HFFc6 (cell line): ENCODE data around the gene CDK4. TPM values are rescaled to one million over a fixed set of nuclear protein-coding genes. Genes with fewer than 3 reads are reported as not detected.

Source experiments
- DNase-seq: peaks from one replicate; pipeline ENCODE4 v3.0.0-alpha.2; 2018
- H3K27ac Mint-ChIP-seq: 2 replicates; pipeline ENCODE4 v1.8.0; 2020; ENCODE audit warnings: mild to moderate bottlenecking, mixed read lengths
- H3K27me3 Mint-ChIP-seq: 2 replicates; pipeline ENCODE4 v1.8.0; 2021; ENCODE audit warnings: mild to moderate bottlenecking, moderate library complexity, mixed read lengths; ENCODE audit not compliant: insufficient read depth
- H3K36me3 Mint-ChIP-seq: 2 replicates; pipeline ENCODE4 v1.8.0; 2021; ENCODE audit warnings: low read depth, mixed read lengths
- H3K4me1 Mint-ChIP-seq: 2 replicates; pipeline ENCODE4 v1.8.0; 2020; ENCODE audit warnings: low read depth, mixed read lengths
- H3K4me3 Mint-ChIP-seq: 2 replicates; pipeline ENCODE4 v1.8.0; 2020; ENCODE audit warnings: mild to moderate bottlenecking, moderate library complexity, mixed read lengths
- H3K9me3 Mint-ChIP-seq: 2 replicates; pipeline ENCODE4 v1.8.0; 2020; ENCODE audit warnings: mild to moderate bottlenecking, mixed read lengths
- total RNA-seq, 6 experiments: library from RNA; stranded (reverse); fragmentation: NEBNext Ultra II Directional; extraction: Animal tissue kit (Norgen Biotek cat#: 25700); gene quantifications; 2 replicates in 1 of 6; 3 replicates in 5 of 6; pipeline ENCODE4 v1.2.3, GENCODE V29; 2021
- TF ChIP-seq, protein P1 (sequence below): fragments of 200-600 bp; sonication (generic); IDR thresholded peaks from 2 replicates; pipeline ENCODE4 v1.5.0; 2021; ENCODE audit warnings: antibody characterized with exemption, mild to moderate bottlenecking

Gene CDK4
- total RNA-seq, 6 experiments from 2014 or later: 112 to 140 (median 116) TPM

DNA sequence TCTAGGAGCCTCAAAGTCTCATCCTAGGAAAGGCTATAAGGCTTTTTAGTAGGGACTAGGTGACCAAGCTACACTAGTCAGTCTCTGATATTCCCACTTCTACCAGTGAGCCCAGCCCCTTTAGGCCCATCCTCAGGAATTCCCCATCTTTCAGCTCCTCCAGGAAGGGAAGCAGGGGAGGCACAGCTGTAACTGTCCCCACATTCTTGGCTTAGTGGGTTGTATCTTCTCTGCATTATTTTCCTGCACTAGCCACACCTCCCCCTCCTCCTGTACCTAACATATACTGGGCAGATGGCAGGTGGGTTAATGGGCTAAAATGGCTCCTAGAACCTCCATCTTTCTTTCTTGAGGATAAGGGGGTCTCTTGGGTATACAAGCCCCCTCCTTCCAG lies 15.2 kb upstream of the CDK4 start:
- DNase-seq: no peak
- Mint-ChIP-seq H3K9me3 (no peaks in the 10 kb centered on the region), H3K27me3 (peaks cover 4% of the 10 kb centered on the region), H3K36me3 (peaks cover 20% of the 10 kb centered on the region), H3K4me3 (no peak overlapping the region), H3K4me1 (peaks cover 45% of the 10 kb centered on the region), H3K27ac (no peak overlapping the region)
- TF ChIP-seq, protein P1, sequence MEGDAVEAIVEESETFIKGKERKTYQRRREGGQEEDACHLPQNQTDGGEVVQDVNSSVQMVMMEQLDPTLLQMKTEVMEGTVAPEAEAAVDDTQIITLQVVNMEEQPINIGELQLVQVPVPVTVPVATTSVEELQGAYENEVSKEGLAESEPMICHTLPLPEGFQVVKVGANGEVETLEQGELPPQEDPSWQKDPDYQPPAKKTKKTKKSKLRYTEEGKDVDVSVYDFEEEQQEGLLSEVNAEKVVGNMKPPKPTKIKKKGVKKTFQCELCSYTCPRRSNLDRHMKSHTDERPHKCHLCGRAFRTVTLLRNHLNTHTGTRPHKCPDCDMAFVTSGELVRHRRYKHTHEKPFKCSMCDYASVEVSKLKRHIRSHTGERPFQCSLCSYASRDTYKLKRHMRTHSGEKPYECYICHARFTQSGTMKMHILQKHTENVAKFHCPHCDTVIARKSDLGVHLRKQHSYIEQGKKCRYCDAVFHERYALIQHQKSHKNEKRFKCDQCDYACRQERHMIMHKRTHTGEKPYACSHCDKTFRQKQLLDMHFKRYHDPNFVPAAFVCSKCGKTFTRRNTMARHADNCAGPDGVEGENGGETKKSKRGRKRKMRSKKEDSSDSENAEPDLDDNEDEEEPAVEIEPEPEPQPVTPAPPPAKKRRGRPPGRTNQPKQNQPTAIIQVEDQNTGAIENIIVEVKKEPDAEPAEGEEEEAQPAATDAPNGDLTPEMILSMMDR: no peak

DNA sequence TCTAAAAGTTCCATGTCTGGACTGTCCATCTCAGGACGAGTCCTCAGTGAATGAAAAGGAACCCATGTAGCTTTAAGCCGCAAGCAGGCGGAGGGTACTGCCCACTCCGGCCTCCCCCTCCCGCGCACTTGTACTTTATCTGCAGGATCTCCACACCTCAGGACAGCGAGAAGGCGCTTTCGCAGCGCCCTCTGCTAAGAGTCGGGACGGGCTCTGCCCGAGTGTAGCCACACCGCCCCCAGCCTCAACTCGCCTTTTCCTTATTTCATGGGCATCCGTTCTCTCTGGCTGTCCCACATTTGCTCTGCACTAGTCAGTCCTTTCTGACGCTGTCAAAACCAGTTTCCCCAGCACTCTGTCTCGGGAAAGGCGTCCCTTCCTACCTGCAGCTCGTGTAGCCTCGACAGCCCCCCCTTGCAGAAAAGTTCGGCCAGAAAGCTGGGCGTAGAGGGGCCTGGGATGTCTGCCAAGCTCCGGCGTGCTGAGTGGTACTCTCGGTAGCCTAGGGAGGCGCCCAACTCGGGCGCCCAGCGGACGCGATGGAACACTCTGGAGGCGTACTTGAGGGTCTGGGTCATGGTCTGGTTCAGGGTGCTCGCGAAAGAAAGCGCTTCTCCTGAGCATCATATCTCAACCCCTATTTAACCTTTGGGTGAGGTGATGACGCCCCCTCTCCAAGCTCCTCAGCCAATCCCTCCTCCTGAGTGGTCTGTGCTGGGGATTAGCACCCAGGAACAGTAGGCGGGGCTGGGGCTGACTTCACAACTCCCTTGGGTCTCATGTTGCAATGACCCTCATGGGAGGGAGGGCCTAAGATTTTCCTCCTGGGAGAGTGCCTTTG lies 14.6 kb upstream of the CDK4 start, which contains the start of gene CYP27B1:
CYP27B1 (minus strand) TSS at position 615 of the 841 bp plus-strand sequence; CDS start at position 578, 37 bp downstream.
- peaks cover 20% of the 10 kb centered on the region for H3K36me3 Mint-ChIP-seq
- no peaks in the 10 kb centered on the region for H3K9me3 Mint-ChIP-seq
- DNase-seq: no peak
- peak within 1 kb of the TSS; percentile 80 for H3K4me3 Mint-ChIP-seq
- TF ChIP-seq, protein P1: no peak
- peaks cover 45% of the 10 kb centered on the region for H3K4me1 Mint-ChIP-seq
- H3K27me3 Mint-ChIP-seq: peaks cover 4% of the 10 kb centered on the region; the same call in 1 of the 2 replicates
- no peak within 1 kb of the TSS for H3K27ac Mint-ChIP-seq

DNA sequence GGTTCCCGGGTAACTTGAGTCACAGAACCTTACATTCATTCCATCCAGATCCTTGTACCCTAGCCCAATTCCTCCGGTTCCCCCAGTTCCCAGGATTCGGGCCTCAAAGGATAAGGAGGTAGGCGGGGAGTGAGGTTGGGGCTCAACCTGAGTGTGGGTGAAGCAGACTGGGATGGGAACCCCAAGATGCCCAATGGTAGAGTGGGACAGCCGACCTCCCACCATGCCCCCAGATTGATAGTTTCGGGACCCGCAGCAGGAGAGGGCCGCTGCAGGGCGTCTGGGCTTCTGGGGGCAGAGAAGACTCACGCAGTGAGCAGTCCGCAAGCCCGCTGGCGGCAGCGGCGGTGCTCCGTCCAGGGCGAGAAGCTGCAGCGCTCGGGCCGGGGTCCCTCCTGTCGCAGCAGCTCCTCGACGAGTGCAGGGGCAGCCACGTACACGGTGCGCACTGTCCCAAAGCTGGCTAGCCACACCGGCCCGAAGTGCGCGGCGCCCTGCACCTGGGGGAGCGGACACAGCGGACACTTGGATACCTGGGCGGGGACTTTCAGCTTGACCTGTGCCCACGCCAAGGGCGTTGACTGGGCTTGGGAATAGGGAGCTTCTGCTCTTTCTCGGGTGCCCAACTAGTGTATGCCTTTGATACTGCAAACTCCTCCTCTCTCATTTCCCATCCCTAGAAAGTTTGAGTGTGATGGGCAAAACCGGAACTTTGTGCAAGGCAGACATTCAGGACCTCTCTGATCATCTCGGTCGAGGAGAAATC lies 13.8 kb upstream of the CDK4 start:
- H3K27ac Mint-ChIP-seq: peak overlapping the region; percentile 57; the same call in 1 of the 2 replicates
- DNase-seq: no peak
- H3K4me1 Mint-ChIP-seq: peaks cover 37% of the 10 kb centered on the region
- H3K9me3 Mint-ChIP-seq: no peaks in the 10 kb centered on the region
- TF ChIP-seq, protein P1: no peak
- peak overlapping the region; percentile 80 for H3K4me3 Mint-ChIP-seq
- H3K27me3 Mint-ChIP-seq: peaks cover 4% of the 10 kb centered on the region; the same call in 1 of the 2 replicates
- H3K36me3 Mint-ChIP-seq: peaks cover 20% of the 10 kb centered on the region

DNA sequence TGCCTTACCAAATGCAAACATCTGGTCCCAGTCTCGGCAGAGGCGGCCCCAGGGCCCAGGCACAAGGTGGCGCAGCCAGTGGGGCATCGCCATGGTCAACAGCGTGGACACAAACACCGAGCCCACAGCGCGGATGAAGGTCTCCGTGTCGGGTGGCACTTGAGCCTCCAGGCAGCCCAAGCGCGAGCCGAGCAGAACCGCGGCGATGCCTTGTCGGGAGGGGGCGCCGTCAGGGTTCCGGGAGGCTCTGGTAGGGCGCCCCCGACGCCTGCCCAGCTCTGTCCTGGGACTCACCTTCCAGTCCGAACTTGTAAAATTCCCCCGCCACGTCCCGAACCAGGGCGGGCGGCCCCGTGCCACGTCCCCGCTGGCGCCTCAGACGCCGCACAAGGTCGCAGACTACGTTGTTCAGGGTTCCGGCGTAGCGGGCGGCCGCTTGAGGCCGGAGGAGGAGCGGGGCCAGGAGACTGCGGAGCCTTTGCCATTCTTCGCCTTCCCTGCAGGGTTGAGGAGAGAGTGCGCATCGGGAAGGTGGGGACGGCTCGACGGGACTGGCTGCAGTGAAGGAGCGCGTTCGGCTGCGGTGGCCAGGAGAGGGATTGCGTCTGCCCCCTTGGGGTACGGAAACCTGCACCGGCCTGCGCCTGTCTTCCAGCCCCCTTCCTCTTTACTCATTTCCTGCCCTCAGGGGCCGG lies 13.0 kb upstream of the CDK4 start:
- no peaks in the 10 kb centered on the region for H3K9me3 Mint-ChIP-seq
- H3K4me3 Mint-ChIP-seq: peak overlapping the region; percentile 80

DNA sequence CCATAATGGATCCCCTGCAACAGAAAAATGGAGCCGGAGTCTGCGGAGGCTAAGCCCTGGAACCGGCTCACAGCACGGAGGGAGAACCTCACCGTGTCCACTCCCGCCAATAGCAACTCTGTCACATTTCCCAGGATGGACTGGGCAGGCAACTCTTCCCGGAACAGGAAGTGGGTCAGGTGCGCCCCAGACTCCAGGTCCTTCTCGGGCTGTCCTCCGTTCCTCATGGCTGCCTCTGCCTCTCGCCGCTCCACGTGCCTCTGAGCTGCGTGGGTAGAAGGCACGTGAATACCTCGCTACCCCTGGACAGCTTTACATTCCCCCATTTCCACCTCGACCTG lies 12.5 kb upstream of the CDK4 start:
- Mint-ChIP-seq H3K4me1 (peaks cover 24% of the 10 kb centered on the region), H3K27me3 (peaks cover 4% of the 10 kb centered on the region; the same call in 1 of the 2 replicates), H3K9me3 (no peaks in the 10 kb centered on the region), H3K27ac (no peak overlapping the region), H3K4me3 (peak overlapping the region; percentile 80), H3K36me3 (peaks cover 8% of the 10 kb centered on the region)
- no peak for DNase-seq
- TF ChIP-seq, protein P1: no peak

More for the DNA sequence above, 13.0 kb upstream of the CDK4 start:
- peak overlapping the region; percentile 57 for H3K27ac Mint-ChIP-seq
- peaks cover 4% of the 10 kb centered on the region; the same call in 1 of the 2 replicates for H3K27me3 Mint-ChIP-seq
- peaks cover 29% of the 10 kb centered on the region for H3K4me1 Mint-ChIP-seq
- DNase-seq: peak; percentile 28
- TF ChIP-seq, protein P1: peak; percentile 74
- peaks cover 13% of the 10 kb centered on the region for H3K36me3 Mint-ChIP-seq
